Measurements from ENCODE around the gene INTS3. TPM values are rescaled to one million over a fixed set of nuclear protein-coding genes. Genes with fewer than 3 reads are reported as not detected.
A peak's percentile ranks its signal among the peaks of the same experiment; 100 is the strongest.

INTS3 gene
- total and polyA plus RNA-seq, 9 of the 15 experiments (the other 6 are each of a cell fraction or from before 2014, with no cell fraction given): 6.3 to 24.1 (median 14.3) TPM

DNA sequence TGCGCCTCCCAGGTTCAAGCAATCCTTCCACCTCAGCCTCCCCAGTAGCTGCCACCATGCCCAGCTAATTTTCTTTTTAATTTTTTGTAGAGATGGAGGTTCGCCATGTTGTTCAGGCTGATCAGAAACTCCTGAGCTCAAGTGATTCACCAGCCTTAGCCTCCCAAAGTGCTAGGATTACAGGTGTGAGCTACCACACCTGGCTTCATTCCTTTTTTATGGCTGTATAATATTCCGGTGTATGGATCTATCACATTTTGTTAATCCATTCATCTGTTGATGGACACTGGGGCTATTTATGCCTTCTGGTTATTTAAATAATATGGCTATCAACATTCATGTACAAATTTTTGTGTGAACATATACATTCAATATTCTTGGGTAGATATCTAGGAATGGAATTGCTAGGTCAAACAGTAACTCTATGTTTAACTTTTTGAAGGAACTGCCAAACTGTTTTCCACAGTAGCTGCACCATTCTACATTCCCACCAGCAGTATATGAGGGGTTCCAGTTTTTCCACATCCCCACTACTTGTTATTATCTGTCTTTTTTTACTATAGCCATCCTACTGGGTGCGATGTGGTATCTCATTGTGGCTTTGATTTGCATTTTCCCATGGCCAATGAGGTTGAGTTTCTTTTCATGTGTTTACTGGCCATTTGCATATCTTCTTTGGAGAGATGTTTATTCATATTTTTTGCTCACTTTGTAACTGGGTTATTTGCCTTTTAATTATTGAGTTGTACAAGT lies 58.4 kb downstream of the INTS3 start:
- FAIRE-seq (no peak), ATAC-seq (no peak), DNase-seq (ENCODE audit: extremely low read depth in 1 of 4, low spot score in 3 of 4) (no peak)
- TF ChIP-seq ZNF445 (CRISPR knock-in tag; IDR thresholded peaks at IDR 0.05; ENCODE audit: low read depth): no peak
- TF ChIP-seq, protein P1, sequence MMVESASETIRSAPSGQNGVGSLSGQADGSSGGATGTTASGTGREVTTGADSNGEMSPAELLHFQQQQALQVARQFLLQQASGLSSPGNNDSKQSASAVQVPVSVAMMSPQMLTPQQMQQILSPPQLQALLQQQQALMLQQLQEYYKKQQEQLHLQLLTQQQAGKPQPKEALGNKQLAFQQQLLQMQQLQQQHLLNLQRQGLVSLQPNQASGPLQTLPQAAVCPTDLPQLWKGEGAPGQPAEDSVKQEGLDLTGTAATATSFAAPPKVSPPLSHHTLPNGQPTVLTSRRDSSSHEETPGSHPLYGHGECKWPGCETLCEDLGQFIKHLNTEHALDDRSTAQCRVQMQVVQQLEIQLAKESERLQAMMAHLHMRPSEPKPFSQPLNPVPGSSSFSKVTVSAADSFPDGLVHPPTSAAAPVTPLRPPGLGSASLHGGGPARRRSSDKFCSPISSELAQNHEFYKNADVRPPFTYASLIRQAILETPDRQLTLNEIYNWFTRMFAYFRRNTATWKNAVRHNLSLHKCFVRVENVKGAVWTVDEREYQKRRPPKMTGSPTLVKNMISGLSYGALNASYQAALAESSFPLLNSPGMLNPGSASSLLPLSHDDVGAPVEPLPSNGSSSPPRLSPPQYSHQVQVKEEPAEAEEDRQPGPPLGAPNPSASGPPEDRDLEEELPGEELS (CRISPR knock-in tag; IDR thresholded peaks at IDR 0.05; ENCODE audit: borderline replicate concordance): no peak
- no peak for TF ChIP-seq ZNF830 (CRISPR knock-in tag; IDR thresholded peaks at IDR 0.05)
- TF ChIP-seq HSF4 (CRISPR knock-in tag; IDR thresholded peaks at IDR 0.05; ENCODE audit: borderline replicate concordance): no peak
- no peak for TF ChIP-seq STAT5B (CRISPR knock-in tag; IDR thresholded peaks at IDR 0.05)
- TF ChIP-seq, protein P2, sequence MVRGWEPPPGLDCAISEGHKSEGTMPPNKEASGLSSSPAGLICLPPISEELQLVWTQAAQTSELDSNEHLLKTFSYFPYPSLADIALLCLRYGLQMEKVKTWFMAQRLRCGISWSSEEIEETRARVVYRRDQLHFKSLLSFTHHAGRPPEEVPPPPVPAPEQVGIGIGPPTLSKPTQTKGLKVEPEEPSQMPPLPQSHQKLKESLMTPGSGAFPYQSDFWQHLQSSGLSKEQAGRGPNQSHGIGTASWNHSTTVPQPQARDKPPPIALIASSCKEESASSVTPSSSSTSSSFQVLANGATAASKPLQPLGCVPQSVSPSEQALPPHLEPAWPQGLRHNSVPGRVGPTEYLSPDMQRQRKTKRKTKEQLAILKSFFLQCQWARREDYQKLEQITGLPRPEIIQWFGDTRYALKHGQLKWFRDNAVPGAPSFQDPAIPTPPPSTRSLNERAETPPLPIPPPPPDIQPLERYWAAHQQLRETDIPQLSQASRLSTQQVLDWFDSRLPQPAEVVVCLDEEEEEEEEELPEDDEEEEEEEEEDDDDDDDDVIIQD (CRISPR knock-in tag; IDR thresholded peaks at IDR 0.05): no peak
- no peak for TF ChIP-seq ZNF133 (CRISPR knock-in tag; IDR thresholded peaks at IDR 0.05)
- TF ChIP-seq MYC (IDR thresholded peaks at IDR 0.05; ENCODE audit: low read depth, low read length): no peak
- TF ChIP-seq MYC (CRISPR knock-in tag; IDR thresholded peaks at IDR 0.05; ENCODE audit: borderline replicate concordance, low read depth): no peak
- TF ChIP-seq FOXP1 (CRISPR knock-in tag; IDR thresholded peaks at IDR 0.05): no peak
- TF ChIP-seq BHLHE40 (IDR thresholded peaks at IDR 0.05; ENCODE audit: low read length): no peak
- TF ChIP-seq MCM7 (IDR thresholded peaks at IDR 0.05): no peak
- peak; percentile 99 for TF ChIP-seq ZNF146 (CRISPR knock-in tag; IDR thresholded peaks at IDR 0.05; ENCODE audit: unreplicated experiment)
- TF ChIP-seq ZBTB8A (IDR thresholded peaks at IDR 0.05; ENCODE audit: partially characterized antibody): no peak
- no peak for TF ChIP-seq ZFP36 (IDR thresholded peaks at IDR 0.05; ENCODE audit: low read depth, low read length, partially characterized antibody)
- TF ChIP-seq NFE2 (IDR thresholded peaks at IDR 0.05; ENCODE audit: low read depth): no peak
- peak in 1 of 2 experiments; percentile 48; a peak in 2 of 4 replicates for TF ChIP-seq KDM1A (IDR thresholded peaks at IDR 0.05)
- no peak for TF ChIP-seq U2AF2 (optimal IDR thresholded peaks at IDR 0.05; ENCODE audit: low read depth, low read length)
- TF ChIP-seq RBM25 (IDR thresholded peaks at IDR 0.05; ENCODE audit: low read depth, low read length, severe bottlenecking): peak; percentile 47
- TF ChIP-seq ZNF24 (IDR thresholded peaks at IDR 0.05): no peak
- TF ChIP-seq RBFOX2 (IDR thresholded peaks at IDR 0.05; ENCODE audit: low read depth, low read length): no peak
- no peak for TF ChIP-seq RFX7 (CRISPR knock-in tag; IDR thresholded peaks at IDR 0.05)
- peak; percentile 72; the same call in 1 of the 2 replicates for TF ChIP-seq BCOR (IDR thresholded peaks at IDR 0.05)
- no peaks in the 10 kb centered on the region for H4K20me1 ChIP-seq (replicated peaks; ENCODE audit: control insufficient read depth, insufficient read depth, low read length)
- no peak overlapping the region for H3K9ac ChIP-seq (ENCODE audit: insufficient read depth in 1 of 2, low read depth in 2 of 2, low read length in 2 of 2)
- no peak overlapping the region for H3K27ac ChIP-seq (ENCODE audit: extremely low read depth, low read depth, low read length)
- ChIA-PET POLR2A (interaction anchor here (1.0 kb wide), 1 partner anchor 121 kb away, joined by 3 read pairs; no protein-coding TSS in a partner anchor), CTCF (ENCODE audit: low intra/inter-chr PET ratio) (no interaction called here)
- no peaks in the 10 kb centered on the region for H3K9me1 ChIP-seq (ENCODE audit: control insufficient read depth, insufficient read depth, low read length)
- no peaks in the 10 kb centered on the region for H3K27me3 ChIP-seq (ENCODE audit: control insufficient read depth in 2 of 2, insufficient read depth in 2 of 2, low read length in 2 of 2)
- H3K36me3 ChIP-seq (ENCODE audit: control insufficient read depth, insufficient read depth, low read length): no peaks in the 10 kb centered on the region
- in situ Hi-C loops (cut with MboI) (no loop called here), intact Hi-C loops (cut with micrococcal nuclease) (no loop called here)
- WGBS (ENCODE audit: insufficient coverage, low coverage, missing lambda C conversion rate): 36% methylated on average over 4 of the region's 4 CpGs
- H3K4me2 ChIP-seq (ENCODE audit: insufficient read depth, low read length): no peak overlapping the region
- no peak overlapping the region for H2AFZ ChIP-seq (ENCODE audit: low read depth, low read length)
- no peaks in the 10 kb centered on the region for H3K9me3 ChIP-seq (replicated peaks; ENCODE audit: control insufficient read depth, insufficient read depth, low read depth, low read length)
- H3K4me1 ChIP-seq (replicated peaks in 1 of 2; ENCODE audit: control insufficient read depth in 2 of 2, insufficient read depth in 2 of 2, low read length in 2 of 2): peaks cover 4 to 30% of the 10 kb centered on the region in 2 experiments
- H3K4me3 ChIP-seq: no peak overlapping the region
- no peaks in the 10 kb centered on the region for H3K79me2 ChIP-seq (ENCODE audit: control insufficient read depth, insufficient read depth, low read length)
- no TSS peak for BruUV-seq (replicated peaks)

All from K562 (cell line).